Keratinocyte (primary cell): ENCODE results near the gene ZNF598. TPM values are rescaled to one million over a fixed set of nuclear protein-coding genes. Genes with fewer than 3 reads are reported as not detected.

Experiments
- DNase-seq: peaks from one replicate; pipeline ENCODE4 v3.0.0-alpha.2; 2011; ENCODE audit warnings: low read depth, missing footprints, low spot score
- FAIRE-seq: peaks from 2 replicates; lab custom pipeline; 2011; peaks lifted over from hg19 to GRCh38; lab: Jason Lieb, UNC
- H2AFZ ChIP-seq: 2 replicates; pipeline ENCODE4 v1.6.0; 2012; ENCODE audit warnings: low read length, control low read depth, inconsistent platforms; ENCODE audit not compliant: control insufficient read depth
- H3K27ac ChIP-seq: 2 replicates; pipeline ENCODE4 v1.5.1; 2011; ENCODE audit warnings: low read length; ENCODE audit not compliant: control insufficient read depth, insufficient read depth
- H3K27me3 ChIP-seq: 3 replicates; pipeline ENCODE4 v1.6.0; 2011; ENCODE audit warnings: low read length; ENCODE audit not compliant: control insufficient read depth, insufficient read depth; ENCODE audit errors: extremely low read depth
- H3K36me3 ChIP-seq, 2 experiments: 2 replicates in 1 of 2; 3 replicates in 1 of 2; pipeline ENCODE4 v1.5.1; 2011; ENCODE audit warnings: low read length in 2 of 2, mild to moderate bottlenecking in 1 of 2; ENCODE audit not compliant: control insufficient read depth in 2 of 2, insufficient read depth in 2 of 2; ENCODE audit errors: extremely low read depth in 1 of 2
- H3K4me1 ChIP-seq: 3 replicates; pipeline ENCODE4 v1.5.1; 2011; ENCODE audit warnings: low read length; ENCODE audit not compliant: control insufficient read depth, insufficient read depth; ENCODE audit errors: extremely low read depth
- H3K4me2 ChIP-seq: 3 replicates; pipeline ENCODE4 v1.6.0; 2011; ENCODE audit warnings: low read depth, low read length; ENCODE audit not compliant: control insufficient read depth, insufficient read depth; ENCODE audit errors: extremely low read depth
- H3K4me3 ChIP-seq, 3 experiments: fragments of 200-600 bp in 1 of 3; sonication (generic) in 1 of 3; 2 replicates in 2 of 3; 3 replicates in 1 of 3; pipeline ENCODE4 v1.5.1; 2011 to 2016; ENCODE audit warnings: low read length in 3 of 3, mild to moderate bottlenecking in 3 of 3, control low read depth in 2 of 3, inconsistent platforms in 1 of 3, low read depth in 1 of 3, mixed read lengths in 1 of 3, mixed run types in 1 of 3, moderate library complexity in 1 of 3; ENCODE audit not compliant: control insufficient read depth in 2 of 3, insufficient read depth in 2 of 3; ENCODE audit errors: extremely low read depth in 1 of 3
- H3K79me2 ChIP-seq: 2 replicates; pipeline ENCODE4 v1.6.0; 2012; ENCODE audit warnings: low read length; ENCODE audit not compliant: control insufficient read depth, insufficient read depth
- H3K9ac ChIP-seq: 3 replicates; pipeline ENCODE4 v1.6.0; 2011; ENCODE audit warnings: low read length; ENCODE audit not compliant: control insufficient read depth, insufficient read depth; ENCODE audit errors: extremely low read depth
- H3K9me1 ChIP-seq: 3 replicates; pipeline ENCODE4 v1.6.0; 2011; ENCODE audit warnings: low read length; ENCODE audit not compliant: control insufficient read depth, insufficient read depth; ENCODE audit errors: extremely low read depth
- H3K9me3 ChIP-seq: 2 replicates; pipeline ENCODE4 v1.5.1; 2012; ENCODE audit warnings: low read depth, low read length; ENCODE audit not compliant: control insufficient read depth
- H4K20me1 ChIP-seq: 3 replicates; pipeline ENCODE4 v1.6.0; 2011; ENCODE audit warnings: low read length; ENCODE audit not compliant: control insufficient read depth, insufficient read depth; ENCODE audit errors: extremely low read depth
- EZH2 ChIP-seq: IDR thresholded peaks from one replicate; pipeline ENCODE4 v1.6.1; 2012; ENCODE audit warnings: inconsistent platforms, mild to moderate bottlenecking, low read length, moderate library complexity
- dilution Hi-C: fragments of 300-500 bp; cut with MboI; formaldehyde crosslinking; loops from one replicate; pipeline ENCODE4 v1.7.0; 2020; ENCODE audit warnings: low sequenced_read_pairs; ENCODE audit not compliant: extremely low pct_ligation_motif_present
- polyA minus RNA-seq, 3 experiments: library from RNA; depleted of rRNA, polyadenylated mRNA; stranded (reverse); fragments of >200 nt; gene quantifications; 1 replicate in 1 of 3; 2 replicates in 1 of 3; 3 replicates in 1 of 3; pipeline ENCODE4 v1.2.3, GENCODE V29; 2011
- polyA plus RNA-seq, 5 experiments: library from polyadenylated mRNA; depleted of rRNA in 3 of 5; stranded (reverse) in 3 of 5; stranded (forward) in 1 of 5; unstranded in 1 of 5; fragments of >200 nt; gene quantifications; 1 replicate in 1 of 5; 2 replicates in 3 of 5; 3 replicates in 1 of 5; pipeline versions ENCODE4 v1.2.1 to v1.2.3, GENCODE V29; 2011 to 2012; ENCODE audit warnings: missing spikeins in 2 of 5, low read depth in 1 of 5, low replicate concordance in 1 of 5
- TF ChIP-seq, protein P1 (sequence below), 3 experiments: IDR thresholded peaks in 1 of 3; conservative IDR thresholded peaks in 1 of 3; optimal IDR thresholded peaks in 1 of 3; 2 replicates in 2 of 3; 3 replicates in 1 of 3; pipeline versions ENCODE3 to v1.5.1; 2011; ENCODE audit warnings: low read length in 3 of 3, mild to moderate bottlenecking in 3 of 3, moderate library complexity in 2 of 3, control low read depth in 1 of 3, inconsistent platforms in 1 of 3; ENCODE audit not compliant: insufficient read depth in 2 of 3; ENCODE audit errors: extremely low read depth in 1 of 3

ZNF598 gene
- 18.0 to 35.5 TPM (median 24.0 TPM) in 3 replicates for polyA plus RNA-seq
- 117 TPM for polyA plus RNA-seq (2011; ENCODE audit: low read depth)
- polyA plus RNA-seq (2011; cell fraction: cytosol; rRNA removed) = 15.1 and 41.0 TPM in 2 replicates
- 49.0 and 65.1 TPM in 2 replicates for polyA plus RNA-seq (2011; cell fraction: nucleus; rRNA removed)
- polyA plus RNA-seq (2012; ENCODE audit: low replicate concordance) = 34.4 and 46.1 TPM in 2 replicates
- 14.1 to 28.9 TPM (median 15.8 TPM) in 3 replicates for polyA minus RNA-seq
- 79.4 TPM for polyA minus RNA-seq (2011; cell fraction: cytosol; rRNA and poly(A)+ RNA removed)
- 33.0 and 37.2 TPM in 2 replicates for polyA minus RNA-seq (2011; cell fraction: nucleus; rRNA and poly(A)+ RNA removed)

DNA sequence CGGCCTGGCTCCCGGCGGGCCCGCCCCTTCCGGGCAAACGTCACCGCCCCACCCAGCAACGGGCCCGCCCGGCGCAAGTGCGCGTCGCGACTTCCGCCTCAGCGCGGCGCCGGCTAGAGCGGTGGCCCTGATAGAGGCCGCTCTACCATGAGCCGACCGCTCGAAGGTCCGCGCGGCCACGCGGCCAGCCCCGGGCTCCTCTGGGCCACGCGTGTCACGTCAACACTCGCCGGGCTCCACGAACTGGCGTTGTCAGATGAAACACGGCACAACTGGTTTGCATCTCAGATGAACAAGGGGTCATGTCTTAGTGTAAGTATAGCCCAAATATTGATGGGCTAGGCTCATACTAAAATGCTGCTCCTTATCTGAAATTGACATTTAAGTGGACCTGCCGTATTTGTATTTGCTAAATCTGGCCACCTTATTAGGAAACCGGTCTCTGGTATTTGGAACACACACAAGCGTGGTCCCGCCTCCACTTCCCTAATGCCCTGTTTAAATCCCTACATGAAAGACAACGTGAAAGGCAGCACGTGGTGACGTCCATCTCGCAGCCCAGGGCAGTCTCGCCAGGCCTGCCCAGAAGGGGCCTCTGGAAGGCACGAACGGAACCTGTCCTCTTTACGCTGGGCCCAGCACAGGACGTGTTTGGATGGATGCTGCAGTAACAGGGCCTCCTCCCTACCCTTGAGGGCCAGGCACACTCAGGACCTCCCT is at the start of gene ZNF598:
Gene ZNF598 (minus strand): TSS at position 31 of the 720 bp plus-strand sequence.
- Histone ChIP-seq H3K79me2 (peaks cover 52% of the 10 kb centered on the region), H3K27ac (peak within 1 kb of the TSS; percentile 88), H3K9me3 (no peaks in the 10 kb centered on the region), H2AFZ (peak within 1 kb of the TSS; percentile 67), H3K36me3 (peaks cover 3 to 29% of the 10 kb centered on the region in 2 experiments), H3K4me1 (peaks cover 32% of the 10 kb centered on the region), H3K9ac (peak within 1 kb of the TSS; percentile 85), H3K27me3 (no peaks in the 10 kb centered on the region), H3K4me2 (peak within 1 kb of the TSS; percentile 95), H3K9me1 (peaks cover 2% of the 10 kb centered on the region), H4K20me1 (peaks cover 29% of the 10 kb centered on the region), H3K4me3 (peak within 1 kb of the TSS; percentile 71 to 98 (median 92))
- DNase-seq (no peak), FAIRE-seq (no peak)
- TF ChIP-seq EZH2 = no peak
- TF ChIP-seq, protein P1, sequence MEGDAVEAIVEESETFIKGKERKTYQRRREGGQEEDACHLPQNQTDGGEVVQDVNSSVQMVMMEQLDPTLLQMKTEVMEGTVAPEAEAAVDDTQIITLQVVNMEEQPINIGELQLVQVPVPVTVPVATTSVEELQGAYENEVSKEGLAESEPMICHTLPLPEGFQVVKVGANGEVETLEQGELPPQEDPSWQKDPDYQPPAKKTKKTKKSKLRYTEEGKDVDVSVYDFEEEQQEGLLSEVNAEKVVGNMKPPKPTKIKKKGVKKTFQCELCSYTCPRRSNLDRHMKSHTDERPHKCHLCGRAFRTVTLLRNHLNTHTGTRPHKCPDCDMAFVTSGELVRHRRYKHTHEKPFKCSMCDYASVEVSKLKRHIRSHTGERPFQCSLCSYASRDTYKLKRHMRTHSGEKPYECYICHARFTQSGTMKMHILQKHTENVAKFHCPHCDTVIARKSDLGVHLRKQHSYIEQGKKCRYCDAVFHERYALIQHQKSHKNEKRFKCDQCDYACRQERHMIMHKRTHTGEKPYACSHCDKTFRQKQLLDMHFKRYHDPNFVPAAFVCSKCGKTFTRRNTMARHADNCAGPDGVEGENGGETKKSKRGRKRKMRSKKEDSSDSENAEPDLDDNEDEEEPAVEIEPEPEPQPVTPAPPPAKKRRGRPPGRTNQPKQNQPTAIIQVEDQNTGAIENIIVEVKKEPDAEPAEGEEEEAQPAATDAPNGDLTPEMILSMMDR (optimal IDR thresholded peaks at IDR 0.05 in 1 of 3, IDR thresholded peaks at IDR 0.05 in 1 of 3, conservative IDR thresholded peaks at IDR 0.05 in 1 of 3; ENCODE audit: extremely low read depth in 1 of 3, insufficient read depth in 2 of 3, low read length in 3 of 3) = no peak
- dilution Hi-C loops = no loop called here

DNA sequence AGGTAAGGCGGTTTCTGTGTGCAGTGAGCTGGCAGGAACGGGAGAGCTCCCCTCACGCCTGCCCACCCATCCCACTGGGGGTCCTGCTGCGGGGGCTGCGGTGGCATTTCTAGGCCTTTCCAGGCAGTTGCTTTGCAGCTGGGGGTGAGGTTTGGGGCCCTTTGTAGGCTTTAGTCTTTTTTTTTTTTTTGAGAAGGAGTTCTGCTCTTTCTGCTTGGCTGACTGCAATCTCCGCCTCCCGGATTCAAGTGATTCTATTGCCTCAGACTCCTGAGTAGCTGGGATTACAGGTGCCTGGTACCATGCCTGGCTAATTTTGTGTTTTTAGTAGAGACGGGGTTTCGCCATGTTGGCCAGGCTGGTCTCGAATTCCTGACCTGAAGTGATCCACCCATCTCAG is 49.3 kb upstream of the ZNF598 start:
- no peak overlapping the region for H3K4me3 ChIP-seq
- no peak for DNase-seq
- no peak overlapping the region for H2AFZ ChIP-seq
- no peaks in the 10 kb centered on the region for H3K27me3 ChIP-seq
- H3K27ac ChIP-seq = no peak overlapping the region
- no peaks in the 10 kb centered on the region for H3K9me1 ChIP-seq
- peaks cover 5 to 31% of the 10 kb centered on the region in 2 experiments for H3K36me3 ChIP-seq
- peaks cover 4% of the 10 kb centered on the region for H4K20me1 ChIP-seq
- TF ChIP-seq EZH2 = no peak
- no peaks in the 10 kb centered on the region for H3K4me1 ChIP-seq
- no peak overlapping the region for H3K9ac ChIP-seq
- H3K9me3 ChIP-seq = no peaks in the 10 kb centered on the region
- no peak overlapping the region for H3K4me2 ChIP-seq
- no peak for FAIRE-seq
- dilution Hi-C loops = no loop called here
- no peaks in the 10 kb centered on the region for H3K79me2 ChIP-seq
